Stimulated activated CD4-positive, alpha-beta T cell treated with anti-CD3 and anti-CD28 coated beads, Interleukin-4, amount 100 ng/mL, for 1 hour (primary cell): ENCODE measurements around the gene EDDM3A.
A peak's percentile ranks its signal among the peaks of the same experiment; 100 is the strongest.
"Not testable (repeated sequence)": the region's sequence is repeated elsewhere in the genome, so short reads cannot be mapped to it uniquely, and the experiment has no call there.

Experiments used
- DNase-seq: peaks from one replicate; pipeline ENCODE4 v3.0.0-alpha.2; 2020

Gene EDDM3A

GRCh38 chr14:20733684-20734429 is 11.8 kb upstream of the EDDM3A start:
- DNase-seq: no peak

GRCh38 chr14:20734430-20734806 is 11.3 kb upstream of the EDDM3A start:
- DNase-seq: no peak

GRCh38 chr14:20738292-20738691 is 7.4 kb upstream of the EDDM3A start:
- not testable (repeated sequence) for DNase-seq

GRCh38 chr14:20742132-20742531 is 3.6 kb upstream of the EDDM3A start:
- DNase-seq: no peak

GRCh38 chr14:20743556-20743955 is 2.1 kb upstream of the EDDM3A start:
- no peak for DNase-seq

GRCh38 chr14:20746566-20746965 is 879 bp downstream of the EDDM3A start:
- DNase-seq: no peak

- no peak for DNase-seq
These were observed 2.8 kb downstream of the EDDM3A start for GRCh38 chr14:20748439-20748838.

GRCh38 chr14:20750194-20750593 is 4.5 kb downstream of the EDDM3A start:
- DNase-seq: no peak

GRCh38 chr14:20751963-20752562 is 6.4 kb downstream of the EDDM3A start:
- no peak for DNase-seq

- DNase-seq: no peak
These were observed 8.6 kb downstream of the EDDM3A start for GRCh38 chr14:20754308-20754707.

- no peak for DNase-seq
These were observed 9.3 kb downstream of the EDDM3A start for GRCh38 chr14:20755037-20755436.

- DNase-seq: peak; percentile 15
These were observed 12.3 kb downstream of the EDDM3A start for GRCh38 chr14:20757965-20758364.

- not testable (repeated sequence) for DNase-seq
These were observed 13.8 kb downstream of the EDDM3A start for GRCh38 chr14:20759465-20759864.

GRCh38 chr14:20760950-20761349 is 15.3 kb downstream of the EDDM3A start:
- no peak for DNase-seq

GRCh38 chr14:20768593-20768892 is 22.9 kb downstream of the EDDM3A start:
- no peak for DNase-seq

GRCh38 chr14:20769421-20769820 is 23.7 kb downstream of the EDDM3A start:
- DNase-seq: no peak

- no peak for DNase-seq
These were observed 27.0 kb downstream of the EDDM3A start for GRCh38 chr14:20772650-20773049.

- DNase-seq: no peak
These were observed 28.7 kb downstream of the EDDM3A start for GRCh38 chr14:20774258-20774824.

GRCh38 chr14:20775043-20775442 is 29.4 kb downstream of the EDDM3A start:
- DNase-seq: no peak

- no peak for DNase-seq
These were observed 30.2 kb downstream of the EDDM3A start for GRCh38 chr14:20775901-20776300.

GRCh38 chr14:20781803-20782202 is 36.1 kb downstream of the EDDM3A start:
- no peak for DNase-seq

- DNase-seq: no peak
These were observed 36.7 kb downstream of the EDDM3A start for GRCh38 chr14:20782280-20782890.

- DNase-seq: no peak
These were observed 41.3 kb downstream of the EDDM3A start for GRCh38 chr14:20787025-20787424.

GRCh38 chr14:20789230-20789813 is 43.6 kb downstream of the EDDM3A start:
- no peak for DNase-seq
